22Rv1 (cell line): ENCODE data around the gene PHLDB3.

Experiments used
- ZFX ChIP-seq: fragments of 450-650 bp; IDR thresholded peaks from 2 replicates; pipeline ENCODE4 v1.6.1; 2017; ENCODE audit warnings: antibody characterized with exemption, borderline replicate concordance
- TF ChIP-seq, protein P1 (sequence below): fragments of 450-650 bp; IDR thresholded peaks from 2 replicates; pipeline ENCODE4 v1.5.1; 2017; ENCODE audit warnings: mild to moderate bottlenecking

- TF ChIP-seq, protein P1, sequence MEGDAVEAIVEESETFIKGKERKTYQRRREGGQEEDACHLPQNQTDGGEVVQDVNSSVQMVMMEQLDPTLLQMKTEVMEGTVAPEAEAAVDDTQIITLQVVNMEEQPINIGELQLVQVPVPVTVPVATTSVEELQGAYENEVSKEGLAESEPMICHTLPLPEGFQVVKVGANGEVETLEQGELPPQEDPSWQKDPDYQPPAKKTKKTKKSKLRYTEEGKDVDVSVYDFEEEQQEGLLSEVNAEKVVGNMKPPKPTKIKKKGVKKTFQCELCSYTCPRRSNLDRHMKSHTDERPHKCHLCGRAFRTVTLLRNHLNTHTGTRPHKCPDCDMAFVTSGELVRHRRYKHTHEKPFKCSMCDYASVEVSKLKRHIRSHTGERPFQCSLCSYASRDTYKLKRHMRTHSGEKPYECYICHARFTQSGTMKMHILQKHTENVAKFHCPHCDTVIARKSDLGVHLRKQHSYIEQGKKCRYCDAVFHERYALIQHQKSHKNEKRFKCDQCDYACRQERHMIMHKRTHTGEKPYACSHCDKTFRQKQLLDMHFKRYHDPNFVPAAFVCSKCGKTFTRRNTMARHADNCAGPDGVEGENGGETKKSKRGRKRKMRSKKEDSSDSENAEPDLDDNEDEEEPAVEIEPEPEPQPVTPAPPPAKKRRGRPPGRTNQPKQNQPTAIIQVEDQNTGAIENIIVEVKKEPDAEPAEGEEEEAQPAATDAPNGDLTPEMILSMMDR: no peak
- TF ChIP-seq ZFX: no peak
Measured at GRCh38 chr19:43488179-43488578, 16.4 kb downstream of the PHLDB3 start.
